GM21786 (cell line): ENCODE results near the gene COL1A1.
A peak's percentile ranks its signal among the peaks of the same experiment; 100 is the strongest.

Source experiments
- ATAC-seq: cut with Tn5 transposase; IDR thresholded peaks from one replicate; pipeline ENCODE4 v1.9.1; 2021; ENCODE audit not compliant: unreplicated experiment

Gene COL1A1

GRCh38 chr17:50173335-50173941 lies 28.0 kb downstream of the COL1A1 start:
- ATAC-seq, result no peak

GRCh38 chr17:50172936-50173334 lies 28.5 kb downstream of the COL1A1 start:
- ATAC-seq, result no peak

- ATAC-seq, result no peak
Observed at GRCh38 chr17:50172130-50172529, 29.3 kb downstream of the COL1A1 start.

- ATAC-seq, result no peak
Observed at GRCh38 chr17:50171371-50172071, 29.9 kb downstream of the COL1A1 start.

GRCh38 chr17:50170662-50171370 lies 30.6 kb downstream of the COL1A1 start:
- ATAC-seq, result peak; percentile 85

- no peak for ATAC-seq
Observed at GRCh38 chr17:50169881-50170459, 31.5 kb downstream of the COL1A1 start.

GRCh38 chr17:50169121-50169764 lies 32.2 kb downstream of the COL1A1 start:
- no peak for ATAC-seq

GRCh38 chr17:50168319-50168718 lies 33.1 kb downstream of the COL1A1 start:
- ATAC-seq, result no peak

- ATAC-seq, result no peak
Observed at GRCh38 chr17:50167371-50167770, 34.1 kb downstream of the COL1A1 start.

GRCh38 chr17:50166518-50167181 lies 34.8 kb downstream of the COL1A1 start:
- no peak for ATAC-seq

- ATAC-seq, result no peak
Observed at GRCh38 chr17:50165867-50166517, 35.4 kb downstream of the COL1A1 start, which contains the start of gene SGCA. TSS of gene SGCA (plus strand) at chr17:50166005. CDS start at chr17:50166041, 36 bp downstream.

- ATAC-seq, result no peak
Observed at GRCh38 chr17:50165466-50165865, 36.0 kb downstream of the COL1A1 start.

GRCh38 chr17:50165066-50165465 lies 36.4 kb downstream of the COL1A1 start:
- no peak for ATAC-seq

- no peak for ATAC-seq
Observed at GRCh38 chr17:50164697-50164988, 36.8 kb downstream of the COL1A1 start.

- ATAC-seq, result no peak
Observed at GRCh38 chr17:50163843-50164696, 37.4 kb downstream of the COL1A1 start.

GRCh38 chr17:50162466-50163254 lies 38.8 kb downstream of the COL1A1 start:
- no peak for ATAC-seq

- ATAC-seq, result no peak
Observed at GRCh38 chr17:50161911-50162288, 39.5 kb downstream of the COL1A1 start.

- ATAC-seq, result peak; percentile 79
Observed at GRCh38 chr17:50161023-50161910, 40.2 kb downstream of the COL1A1 start.
